ENCODE results near the gene TRMO.

- TF ChIP-seq CTCF (conservative IDR thresholded peaks at IDR 0.05) (no peak), EZH2 (IDR thresholded peaks at IDR 0.05; ENCODE audit: low read depth) (no peak)
These were observed 27.1 kb downstream of the TRMO start for GRCh38 chr9:97895211-97895610.

All from PC-9 (cell line).